Keratinocyte (primary cell): Measurements from ENCODE around the gene RUSC1. TPM values are rescaled to one million over a fixed set of nuclear protein-coding genes. Genes with fewer than 3 reads are reported as not detected.

Experiments
- DNase-seq: peaks from one replicate; pipeline ENCODE4 v3.0.0-alpha.2; 2011; ENCODE audit warnings: low read depth, missing footprints, low spot score
- FAIRE-seq: peaks from 2 replicates; lab custom pipeline; 2011; peaks lifted over from hg19 to GRCh38; lab: Jason Lieb, UNC
- H2AFZ ChIP-seq: 2 replicates; pipeline ENCODE4 v1.6.0; 2012; ENCODE audit warnings: low read length, control low read depth, inconsistent platforms; ENCODE audit not compliant: control insufficient read depth
- H3K27ac ChIP-seq: 2 replicates; pipeline ENCODE4 v1.5.1; 2011; ENCODE audit warnings: low read length; ENCODE audit not compliant: control insufficient read depth, insufficient read depth
- H3K27me3 ChIP-seq: 3 replicates; pipeline ENCODE4 v1.6.0; 2011; ENCODE audit warnings: low read length; ENCODE audit not compliant: control insufficient read depth, insufficient read depth; ENCODE audit errors: extremely low read depth
- H3K36me3 ChIP-seq, 2 experiments: 2 replicates in 1 of 2; 3 replicates in 1 of 2; pipeline ENCODE4 v1.5.1; 2011; ENCODE audit warnings: low read length in 2 of 2, mild to moderate bottlenecking in 1 of 2; ENCODE audit not compliant: control insufficient read depth in 2 of 2, insufficient read depth in 2 of 2; ENCODE audit errors: extremely low read depth in 1 of 2
- H3K4me1 ChIP-seq: 3 replicates; pipeline ENCODE4 v1.5.1; 2011; ENCODE audit warnings: low read length; ENCODE audit not compliant: control insufficient read depth, insufficient read depth; ENCODE audit errors: extremely low read depth
- H3K4me2 ChIP-seq: 3 replicates; pipeline ENCODE4 v1.6.0; 2011; ENCODE audit warnings: low read depth, low read length; ENCODE audit not compliant: control insufficient read depth, insufficient read depth; ENCODE audit errors: extremely low read depth
- H3K4me3 ChIP-seq, 3 experiments: fragments of 200-600 bp in 1 of 3; sonication (generic) in 1 of 3; 2 replicates in 2 of 3; 3 replicates in 1 of 3; pipeline ENCODE4 v1.5.1; 2011 to 2016; ENCODE audit warnings: low read length in 3 of 3, mild to moderate bottlenecking in 3 of 3, control low read depth in 2 of 3, inconsistent platforms in 1 of 3, low read depth in 1 of 3, mixed read lengths in 1 of 3, mixed run types in 1 of 3, moderate library complexity in 1 of 3; ENCODE audit not compliant: control insufficient read depth in 2 of 3, insufficient read depth in 2 of 3; ENCODE audit errors: extremely low read depth in 1 of 3
- H3K79me2 ChIP-seq: 2 replicates; pipeline ENCODE4 v1.6.0; 2012; ENCODE audit warnings: low read length; ENCODE audit not compliant: control insufficient read depth, insufficient read depth
- H3K9ac ChIP-seq: 3 replicates; pipeline ENCODE4 v1.6.0; 2011; ENCODE audit warnings: low read length; ENCODE audit not compliant: control insufficient read depth, insufficient read depth; ENCODE audit errors: extremely low read depth
- H3K9me1 ChIP-seq: 3 replicates; pipeline ENCODE4 v1.6.0; 2011; ENCODE audit warnings: low read length; ENCODE audit not compliant: control insufficient read depth, insufficient read depth; ENCODE audit errors: extremely low read depth
- H3K9me3 ChIP-seq: 2 replicates; pipeline ENCODE4 v1.5.1; 2012; ENCODE audit warnings: low read depth, low read length; ENCODE audit not compliant: control insufficient read depth
- H4K20me1 ChIP-seq: 3 replicates; pipeline ENCODE4 v1.6.0; 2011; ENCODE audit warnings: low read length; ENCODE audit not compliant: control insufficient read depth, insufficient read depth; ENCODE audit errors: extremely low read depth
- CTCF ChIP-seq, 3 experiments: IDR thresholded peaks in 1 of 3; conservative IDR thresholded peaks in 1 of 3; optimal IDR thresholded peaks in 1 of 3; 2 replicates in 2 of 3; 3 replicates in 1 of 3; pipeline versions ENCODE3 to v1.5.1; 2011; ENCODE audit warnings: low read length in 3 of 3, mild to moderate bottlenecking in 3 of 3, moderate library complexity in 2 of 3, control low read depth in 1 of 3, inconsistent platforms in 1 of 3; ENCODE audit not compliant: insufficient read depth in 2 of 3; ENCODE audit errors: extremely low read depth in 1 of 3
- EZH2 ChIP-seq: IDR thresholded peaks from one replicate; pipeline ENCODE4 v1.6.1; 2012; ENCODE audit warnings: inconsistent platforms, mild to moderate bottlenecking, low read length, moderate library complexity
- dilution Hi-C: fragments of 300-500 bp; cut with MboI; formaldehyde crosslinking; loops from one replicate; pipeline ENCODE4 v1.7.0; 2020; ENCODE audit warnings: low sequenced_read_pairs; ENCODE audit not compliant: extremely low pct_ligation_motif_present
- polyA minus RNA-seq, 3 experiments: library from RNA; depleted of rRNA, polyadenylated mRNA; stranded (reverse); fragments of >200 nt; gene quantifications; 1 replicate in 1 of 3; 2 replicates in 1 of 3; 3 replicates in 1 of 3; pipeline ENCODE4 v1.2.3, GENCODE V29; 2011
- polyA plus RNA-seq, 5 experiments: library from polyadenylated mRNA; depleted of rRNA in 3 of 5; stranded (reverse) in 3 of 5; stranded (forward) in 1 of 5; unstranded in 1 of 5; fragments of >200 nt; gene quantifications; 1 replicate in 1 of 5; 2 replicates in 3 of 5; 3 replicates in 1 of 5; pipeline versions ENCODE4 v1.2.1 to v1.2.3, GENCODE V29; 2011 to 2012; ENCODE audit warnings: missing spikeins in 2 of 5, low read depth in 1 of 5, low replicate concordance in 1 of 5

RUSC1 gene
- 32.4 to 40.3 TPM (median 32.8 TPM) in 3 replicates for polyA plus RNA-seq
- 6.3 TPM for polyA plus RNA-seq (2011; ENCODE audit: low read depth)
- 30.5 and 36.2 TPM in 2 replicates for polyA plus RNA-seq (2011; cell fraction: cytosol; rRNA removed)
- polyA plus RNA-seq (2011; cell fraction: nucleus; rRNA removed), result 61.0 and 78.5 TPM in 2 replicates
- 21.8 and 33.9 TPM in 2 replicates for polyA plus RNA-seq (2012; ENCODE audit: low replicate concordance)
- polyA minus RNA-seq, result 22.4 to 42.9 TPM (median 29.8 TPM) in 3 replicates
- polyA minus RNA-seq (2011; cell fraction: cytosol; rRNA and poly(A)+ RNA removed), result 38.6 TPM
- polyA minus RNA-seq (2011; cell fraction: nucleus; rRNA and poly(A)+ RNA removed), result 20.0 and 22.3 TPM in 2 replicates

- Histone ChIP-seq H3K27me3 (no peaks in the 10 kb centered on the region), H3K79me2 (peaks cover 9% of the 10 kb centered on the region), H3K9me3 (no peaks in the 10 kb centered on the region), H3K36me3 (peaks cover 27 to 37% of the 10 kb centered on the region in 2 experiments), H3K4me1 (peaks cover 14% of the 10 kb centered on the region), H3K4me2 (peak within 1 kb of the TSS; percentile 41), H2AFZ (no peak within 1 kb of the TSS), H3K27ac (no peak within 1 kb of the TSS), H3K9ac (no peak within 1 kb of the TSS), H3K9me1 (no peaks in the 10 kb centered on the region), H3K4me3 (no peak within 1 kb of the TSS), H4K20me1 (peaks cover 26% of the 10 kb centered on the region)
- TF ChIP-seq CTCF (optimal IDR thresholded peaks at IDR 0.05 in 1 of 3, IDR thresholded peaks at IDR 0.05 in 1 of 3, conservative IDR thresholded peaks at IDR 0.05 in 1 of 3; ENCODE audit: extremely low read depth in 1 of 3, insufficient read depth in 2 of 3, low read length in 3 of 3) (no peak), EZH2 (no peak)
- dilution Hi-C loops, result no loop called here
- DNase-seq (no peak), FAIRE-seq (no peak)
Measured at GRCh38 chr1:155320661-155321617, at the start of gene RUSC1. Gene RUSC1, plus strand, starts transcription at chr1:155320894. Its CDS starts 880 bp downstream, at chr1:155321774.

- Histone ChIP-seq H3K27me3 (no peaks in the 10 kb centered on the region), H3K4me3 (peak overlapping the region; percentile 86 to 98 (median 93)), H3K9ac (peak overlapping the region; percentile 74), H3K36me3 (peaks cover 23 to 32% of the 10 kb centered on the region in 2 experiments), H3K4me2 (peak overlapping the region; percentile 96), H3K9me1 (no peaks in the 10 kb centered on the region), H3K9me3 (no peaks in the 10 kb centered on the region), H3K4me1 (peaks cover 15% of the 10 kb centered on the region), H4K20me1 (peaks cover 3% of the 10 kb centered on the region), H3K79me2 (peaks cover 37% of the 10 kb centered on the region), H3K27ac (peak overlapping the region; percentile 51), H2AFZ (peak overlapping the region; percentile 91)
- DNase-seq (no peak), FAIRE-seq (no peak)
- TF ChIP-seq CTCF (optimal IDR thresholded peaks at IDR 0.05 in 1 of 3, IDR thresholded peaks at IDR 0.05 in 1 of 3, conservative IDR thresholded peaks at IDR 0.05 in 1 of 3; ENCODE audit: extremely low read depth in 1 of 3, insufficient read depth in 2 of 3, low read length in 3 of 3) (no peak), EZH2 (no peak)
- dilution Hi-C loops, result no loop called here
Measured at GRCh38 chr1:155272466-155273342, 48.0 kb upstream of the RUSC1 start.
